CD4-positive, alpha-beta T cell treated with Interleukin-15 for 1 hour (primary cell): ENCODE measurements around the gene UBE2D1.
"Not testable (repeated sequence)": the region's sequence is repeated elsewhere in the genome, so short reads cannot be mapped to it uniquely, and the experiment has no call there.

Experiments used
- DNase-seq: peaks from one replicate; pipeline ENCODE4 v3.0.0-alpha.2; 2020

Gene UBE2D1

DNA sequence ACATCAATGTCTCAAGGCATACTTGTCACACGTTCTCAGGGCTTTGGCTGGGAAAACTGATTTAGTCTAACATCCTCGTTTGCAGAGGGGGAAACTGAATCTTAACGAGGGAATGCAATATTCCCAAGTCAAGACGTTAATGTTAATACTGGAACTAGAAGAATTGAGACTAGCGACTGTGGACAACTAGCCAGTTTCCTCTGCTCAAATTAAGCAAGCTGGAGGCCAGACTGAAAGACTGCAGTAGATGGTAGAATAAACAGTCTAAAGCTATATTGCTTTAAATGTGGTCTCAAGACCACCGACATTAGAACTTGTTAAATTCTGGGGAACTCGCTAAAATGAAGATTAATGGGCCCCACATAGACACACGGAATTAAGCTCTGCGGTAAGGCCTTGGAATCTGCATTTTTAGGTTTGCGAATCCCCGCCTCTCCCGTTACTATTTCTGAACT lies 49.8 kb downstream of the UBE2D1 start:
- no peak for DNase-seq

DNA sequence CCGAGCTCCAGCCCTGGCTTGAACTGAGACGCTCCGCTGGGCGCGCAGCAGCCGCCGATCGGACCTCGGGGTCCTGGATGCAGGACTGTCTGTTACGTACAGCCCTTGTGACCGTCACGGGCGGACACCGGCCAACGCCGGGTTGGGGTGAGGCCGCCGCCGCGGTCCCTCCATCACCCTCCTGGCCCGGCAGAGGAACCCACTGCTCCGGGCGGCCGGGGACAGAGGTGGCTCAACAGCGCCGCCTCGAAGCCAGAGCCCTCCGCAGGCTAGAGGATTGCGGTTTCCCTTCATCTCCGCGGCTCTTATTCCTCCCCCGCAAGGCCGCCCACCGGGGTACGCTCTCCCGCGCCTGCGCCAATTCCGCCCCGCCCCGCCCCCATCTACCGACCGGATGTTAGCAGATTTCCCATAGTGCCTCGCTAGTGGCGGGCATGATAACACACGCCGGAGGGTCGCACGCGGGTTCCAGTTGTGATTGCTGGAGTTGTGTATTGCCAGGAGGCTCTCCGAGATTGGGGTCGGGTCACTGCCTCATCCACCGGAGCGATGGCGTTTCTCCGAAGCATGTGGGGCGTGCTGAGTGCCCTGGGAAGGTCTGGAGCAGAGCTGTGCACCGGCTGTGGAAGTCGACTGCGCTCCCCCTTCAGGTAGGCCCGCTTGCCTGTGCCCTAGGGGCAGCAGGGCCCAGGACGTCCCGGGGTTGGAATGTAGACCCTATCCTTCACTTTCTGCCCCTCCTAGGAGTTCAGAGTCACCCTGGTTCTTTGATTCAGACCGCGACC lies 50.4 kb downstream of the UBE2D1 start, which contains the start of gene TFAM:
Gene TFAM, plus strand, starts transcription at position 412 of the 785 bp plus-strand sequence. Its CDS starts 138 bp downstream, at position 550.
- DNase-seq = peak; percentile 96

DNA sequence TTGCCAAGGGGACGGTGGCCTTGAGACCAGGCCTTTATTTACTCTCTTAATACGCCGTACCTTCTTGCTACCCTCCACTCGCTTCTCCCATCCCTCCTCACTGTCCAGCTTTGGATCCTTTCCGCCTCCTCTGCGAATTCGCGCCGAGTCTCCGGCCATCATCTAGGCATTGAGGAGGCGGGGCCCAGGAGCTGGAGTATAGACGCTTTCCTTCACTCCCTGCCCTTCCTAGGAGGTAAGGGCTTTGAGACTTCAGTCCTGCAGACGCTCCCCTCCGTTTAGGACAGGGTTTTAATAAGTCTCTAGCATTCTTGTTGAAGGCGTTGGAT lies 50.9 kb downstream of the UBE2D1 start:
- no peak for DNase-seq

DNA sequence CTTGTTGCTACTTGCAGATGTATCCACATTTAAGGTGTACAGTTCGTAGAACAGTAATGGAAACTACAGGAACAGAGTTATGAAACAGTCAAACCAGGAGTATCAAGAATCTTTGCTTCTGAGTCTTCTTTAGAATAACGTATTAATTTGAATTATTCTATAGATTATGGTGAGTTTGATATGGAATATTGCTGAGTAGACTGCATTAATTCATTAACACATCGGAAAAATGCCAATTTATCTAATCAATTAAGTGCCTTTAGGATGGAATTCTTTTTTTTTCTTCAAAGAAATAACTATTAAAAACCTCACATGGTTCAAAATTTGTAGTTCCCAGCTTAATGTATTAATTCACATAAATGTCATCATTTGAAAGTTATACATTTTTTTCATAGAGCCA lies 54.2 kb downstream of the UBE2D1 start:
- DNase-seq = no peak

DNA sequence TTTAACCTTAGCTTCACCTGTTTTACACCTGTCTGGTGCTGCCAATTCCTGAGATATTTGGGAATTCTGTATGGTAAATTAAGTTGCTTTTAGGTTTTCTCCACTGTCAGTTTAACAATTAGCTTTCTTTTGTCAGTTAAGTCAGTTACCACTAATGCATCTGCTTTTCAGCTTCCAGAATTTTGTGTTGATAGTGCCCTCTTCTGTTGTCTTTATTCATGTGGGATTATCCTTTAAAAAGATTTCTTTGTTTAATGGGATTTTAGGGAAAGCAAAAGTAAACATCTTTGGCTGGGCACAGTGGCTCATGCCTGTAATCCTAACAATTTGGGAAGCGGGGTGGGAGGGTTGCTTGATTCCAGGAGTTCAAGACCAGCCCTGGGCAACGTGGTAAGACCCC lies 58.5 kb downstream of the UBE2D1 start:
- DNase-seq = no peak

DNA sequence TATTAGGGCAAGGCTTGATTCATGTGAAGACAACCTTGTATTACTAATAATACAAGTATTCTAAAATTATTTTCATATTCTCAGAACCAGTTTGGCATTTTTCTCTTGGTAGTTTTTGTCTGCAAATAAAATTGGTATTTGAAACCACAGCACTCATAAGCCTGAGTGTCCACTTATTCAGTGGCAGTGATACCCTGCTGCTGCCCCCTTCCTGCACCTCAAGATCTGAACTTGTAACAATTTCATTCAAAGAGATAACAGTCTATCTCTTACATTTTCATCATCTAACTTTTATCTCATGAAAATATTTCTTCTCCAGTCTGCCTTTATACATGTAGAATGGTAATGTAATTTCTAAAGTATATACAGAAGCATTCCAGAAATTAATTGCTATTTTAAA lies 59.7 kb downstream of the UBE2D1 start:
- no peak for DNase-seq

DNA sequence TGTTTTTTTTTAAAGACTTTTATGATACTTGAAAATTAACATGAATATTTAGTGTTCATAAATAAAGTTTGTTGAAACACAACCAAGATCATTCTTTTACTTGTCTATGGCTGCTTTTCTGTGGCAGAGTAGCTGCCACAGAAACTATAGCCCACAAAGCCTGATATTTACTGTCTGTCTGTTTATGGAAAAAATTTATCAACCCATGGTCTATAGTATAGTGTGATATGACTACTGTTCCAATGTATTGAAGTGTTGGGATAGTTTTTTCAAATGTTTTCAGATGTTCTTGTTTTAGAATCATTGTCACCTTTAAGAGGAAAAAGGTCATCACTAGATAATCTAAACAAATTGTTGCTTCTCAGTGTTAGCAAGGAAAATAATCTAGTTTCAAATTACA lies 61.3 kb downstream of the UBE2D1 start:
- DNase-seq = no peak

DNA sequence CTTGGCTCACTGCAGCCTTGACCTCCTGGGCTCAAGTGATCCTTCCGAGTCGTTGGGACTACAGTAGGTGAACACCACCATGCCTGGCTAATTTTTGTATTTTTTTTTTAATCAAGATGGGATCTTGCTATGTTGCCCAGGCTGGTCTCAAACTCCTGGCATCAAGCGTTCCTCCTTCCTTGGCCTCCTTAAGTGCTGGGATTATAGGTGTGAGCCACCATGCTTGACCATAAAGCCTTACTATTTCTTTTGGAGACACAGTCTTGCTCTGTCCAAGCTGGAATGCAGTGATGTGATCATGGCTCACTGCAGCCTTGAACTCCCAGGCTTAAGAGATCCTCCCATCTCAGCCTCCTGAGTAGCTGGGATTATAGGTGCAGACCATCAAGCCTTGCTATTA lies 63.0 kb downstream of the UBE2D1 start:
- DNase-seq = no peak

DNA sequence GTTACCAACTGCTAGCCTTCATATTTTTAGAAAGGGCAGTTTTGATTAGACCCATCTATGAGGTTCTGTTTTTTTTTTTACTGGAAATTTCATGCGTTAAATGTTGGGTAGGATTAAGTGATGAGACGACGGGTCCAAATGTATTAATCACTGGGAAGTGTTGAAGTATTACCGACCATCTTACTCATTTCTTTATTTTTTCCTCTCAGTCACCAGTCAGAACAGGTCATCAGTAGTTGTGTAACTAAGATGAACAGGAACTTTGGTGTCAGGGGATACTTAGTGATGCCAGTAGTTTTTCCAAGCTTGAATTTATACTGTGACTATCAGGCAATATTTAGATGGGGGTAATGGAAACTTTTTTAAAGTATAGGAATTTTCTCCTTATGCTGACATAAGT lies 64.6 kb downstream of the UBE2D1 start:
- DNase-seq = no peak

DNA sequence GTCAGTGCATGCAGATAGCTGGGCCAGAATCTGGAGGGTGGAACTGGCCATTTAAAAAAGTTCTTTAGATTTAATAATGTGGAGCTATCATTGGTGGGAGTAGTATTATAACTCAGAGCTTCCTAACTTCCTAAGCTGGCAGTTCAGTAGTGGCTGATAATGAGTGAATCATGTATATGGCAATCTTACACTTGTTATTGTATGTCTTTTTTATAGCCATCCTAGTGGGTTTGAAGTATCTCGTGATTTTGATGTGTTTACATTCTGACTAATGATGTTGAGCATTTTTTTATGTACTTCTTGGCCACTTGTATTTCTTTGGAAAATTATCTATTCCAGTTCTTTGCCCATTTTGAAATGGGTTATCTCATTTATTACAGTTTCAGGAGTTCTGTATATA lies 65.8 kb downstream of the UBE2D1 start:
- no peak for DNase-seq

DNA sequence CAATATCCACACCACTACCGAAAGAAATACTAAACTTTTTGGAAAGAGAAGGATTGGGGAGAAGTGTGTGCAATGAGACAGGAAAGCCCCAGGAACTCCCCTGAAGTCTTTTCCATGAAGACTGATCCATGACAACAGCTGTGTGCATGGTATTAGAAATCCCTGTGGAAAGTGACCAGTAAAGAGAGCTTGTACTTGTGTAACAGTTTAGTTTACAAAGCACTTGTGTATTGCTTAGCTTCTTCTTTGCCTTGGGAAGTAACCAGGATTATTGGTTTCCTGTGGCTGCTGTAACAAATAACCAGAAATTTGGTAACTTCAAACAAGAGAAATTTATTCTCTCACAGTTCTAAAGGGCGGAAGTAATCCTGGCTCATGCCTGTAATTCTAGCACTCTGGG lies 69.2 kb downstream of the UBE2D1 start:
- DNase-seq = no peak

DNA sequence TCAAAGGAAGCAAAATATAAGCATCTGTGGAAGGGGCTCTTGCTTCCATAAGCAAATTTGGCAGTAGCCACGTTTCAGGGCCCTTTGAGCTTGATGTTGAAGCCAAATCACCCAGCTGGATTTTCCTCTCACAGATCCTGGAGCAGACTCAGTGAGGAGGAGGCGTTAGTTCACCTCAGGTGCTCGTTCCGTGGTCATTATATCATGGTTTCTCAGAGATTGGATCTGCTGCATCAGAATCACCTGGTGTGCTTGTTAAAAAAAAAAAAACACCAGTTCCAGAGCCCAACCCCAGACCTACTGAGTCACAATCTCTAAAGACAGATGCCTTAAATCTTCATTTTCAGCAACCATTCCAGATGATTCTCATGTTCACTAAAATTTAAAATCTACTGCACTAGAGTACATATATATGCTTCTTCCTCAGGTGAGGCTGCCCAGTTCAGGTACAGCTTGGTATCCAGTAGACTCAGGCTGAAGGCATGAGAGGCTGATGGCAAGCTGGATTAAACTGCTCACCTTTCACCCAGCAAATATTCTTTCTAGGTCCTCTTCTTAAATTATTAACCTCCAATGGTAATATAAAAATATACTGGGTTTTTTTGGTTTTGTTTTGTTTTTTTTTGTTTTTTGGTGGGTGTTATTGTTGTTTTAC lies 75.3 kb downstream of the UBE2D1 start:
- no peak for DNase-seq

DNA sequence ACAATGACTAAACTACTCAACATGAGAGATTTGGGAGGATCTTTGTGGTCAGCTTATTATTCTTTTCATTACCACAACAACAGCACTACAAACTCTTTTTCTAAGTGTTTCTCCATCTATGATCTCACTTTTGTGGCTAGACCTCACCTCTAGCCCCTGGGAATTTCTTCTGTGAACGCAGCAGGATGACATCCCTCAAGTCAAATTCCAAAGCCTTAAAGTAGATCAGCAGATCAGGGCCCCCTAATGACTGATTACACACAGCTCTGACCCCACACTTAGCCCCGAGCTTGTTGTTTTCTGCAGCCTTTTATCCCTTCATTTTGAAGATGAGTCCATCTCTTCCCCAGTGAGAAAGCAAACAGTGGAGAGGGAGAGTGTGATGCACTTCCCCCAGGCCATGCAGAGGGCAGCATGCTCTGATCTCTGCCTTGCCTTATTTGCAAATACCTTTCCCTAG lies 77.7 kb downstream of the UBE2D1 start:
- no peak for DNase-seq

DNA sequence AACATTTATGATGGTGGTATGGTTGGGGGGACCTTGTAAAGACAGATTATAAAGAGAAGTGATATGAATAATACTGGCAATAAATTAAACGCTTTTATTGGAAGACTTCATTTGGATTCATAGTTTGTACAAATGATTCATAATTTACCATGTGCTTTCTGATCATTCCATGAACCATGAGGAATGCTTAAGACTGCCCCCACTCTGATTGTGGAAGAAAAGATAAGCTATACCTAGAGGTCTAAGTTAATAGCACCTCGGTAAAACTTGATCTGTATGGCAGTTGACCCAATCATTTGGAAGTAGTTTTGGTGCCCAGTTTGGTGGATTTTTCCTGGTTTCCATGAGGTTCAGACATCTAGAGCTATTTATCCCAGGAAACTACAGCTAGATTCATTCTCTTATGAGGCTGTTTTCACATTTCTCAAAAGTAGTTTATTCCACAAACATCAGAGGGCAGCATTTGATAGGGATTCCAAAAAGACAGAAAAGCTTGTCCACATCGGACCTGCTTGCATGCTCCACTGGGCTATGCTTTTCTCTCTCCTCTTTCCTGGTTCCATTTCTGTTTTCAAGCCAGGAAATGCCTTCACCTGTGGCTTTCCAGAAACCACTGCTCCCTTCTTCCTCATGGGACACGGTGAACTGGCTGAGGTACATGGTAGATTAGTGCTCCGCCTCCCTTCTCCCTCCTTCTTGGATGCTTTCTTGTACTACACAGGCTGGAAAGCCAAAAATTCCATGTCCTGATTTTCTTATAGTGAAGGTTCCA lies 79.7 kb downstream of the UBE2D1 start:
- DNase-seq = no peak

DNA sequence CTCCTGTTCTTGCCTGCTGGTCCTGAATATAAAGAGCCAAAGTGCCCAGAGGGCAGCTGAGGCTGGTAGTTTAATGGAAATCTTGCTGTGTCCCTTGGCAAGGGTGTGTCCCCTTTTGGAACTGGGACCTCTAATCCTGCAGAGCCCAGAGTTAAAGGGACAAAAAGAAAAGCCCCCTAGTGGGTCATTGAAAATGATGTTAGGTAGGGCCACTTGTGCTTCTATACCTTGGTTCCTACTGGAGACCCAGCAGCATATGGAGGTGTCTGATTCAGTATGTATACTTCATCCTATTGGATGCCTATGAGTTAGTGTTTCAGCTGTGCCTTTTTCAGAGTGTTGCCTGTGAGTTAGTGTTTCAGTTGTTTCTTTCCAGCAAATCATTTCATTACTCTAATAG lies 81.0 kb downstream of the UBE2D1 start:
- no peak for DNase-seq

DNA sequence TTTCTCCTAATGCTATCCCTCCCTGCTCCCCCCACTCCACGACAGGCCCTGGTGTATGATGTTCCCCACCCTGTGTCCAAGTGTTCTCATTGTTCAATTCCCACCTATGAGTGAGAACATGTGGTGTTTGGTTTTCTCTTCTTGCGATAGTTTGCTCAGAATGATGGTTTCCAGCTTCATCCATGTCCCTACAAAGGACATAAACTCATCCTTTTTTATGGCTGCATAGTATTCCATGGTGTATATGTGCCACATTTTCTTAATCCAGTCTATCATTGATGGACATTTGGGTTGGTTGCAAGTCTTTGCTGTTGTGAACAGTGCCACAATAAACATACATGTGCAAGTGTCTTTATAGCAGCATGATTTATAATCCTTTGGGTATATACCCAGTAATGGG lies 83.1 kb downstream of the UBE2D1 start:
- DNase-seq = not testable (repeated sequence)
